GM18870 (cell line): ENCODE measurements around the gene PLAC8.
A peak's percentile ranks its signal among the peaks of the same experiment; 100 is the strongest.
"Not testable (repeated sequence)": the region's sequence is repeated elsewhere in the genome, so short reads cannot be mapped to it uniquely, and the experiment has no call there.

Experiments used
- ATAC-seq: cut with Tn5 transposase; IDR thresholded peaks from one replicate; pipeline ENCODE4 v1.9.1; 2021; ENCODE audit warnings: moderate library complexity; ENCODE audit not compliant: unreplicated experiment

Gene PLAC8

GRCh38 chr4:83074086-83074704 is 40.3 kb downstream of the PLAC8 start:
- ATAC-seq: peak; percentile 76

- ATAC-seq: no peak
Measured at GRCh38 chr4:83071116-83071515, 43.4 kb downstream of the PLAC8 start.

GRCh38 chr4:83067058-83067639 is 47.4 kb downstream of the PLAC8 start:
- no peak for ATAC-seq

- no peak for ATAC-seq
Measured at GRCh38 chr4:83065266-83065665, 49.3 kb downstream of the PLAC8 start.

GRCh38 chr4:83062739-83063138 is 51.8 kb downstream of the PLAC8 start:
- ATAC-seq: no peak

- ATAC-seq: no peak
Measured at GRCh38 chr4:83054928-83055327, 59.6 kb downstream of the PLAC8 start.

GRCh38 chr4:83048781-83049180 is 65.7 kb downstream of the PLAC8 start:
- ATAC-seq: not testable (repeated sequence)

GRCh38 chr4:83046693-83047473 is 67.6 kb downstream of the PLAC8 start:
- ATAC-seq: no peak

- no peak for ATAC-seq
Measured at GRCh38 chr4:83043801-83044407, 70.6 kb downstream of the PLAC8 start.

GRCh38 chr4:83043157-83043556 is 71.4 kb downstream of the PLAC8 start:
- not testable (repeated sequence) for ATAC-seq

GRCh38 chr4:83040269-83040668 is 74.3 kb downstream of the PLAC8 start:
- ATAC-seq: no peak
